Kidney epithelial cell (primary cell): ENCODE results near the gene S100A2. TPM values are rescaled to one million over a fixed set of nuclear protein-coding genes. Genes with fewer than 3 reads are reported as not detected.

ENCODE experiments used
- DNase-seq: peaks from one replicate; pipeline ENCODE4 v3.0.0-alpha.2; 2010; ENCODE audit warnings: low read depth
- H3K27me3 ChIP-seq: 2 replicates; pipeline ENCODE4 v1.6.0; 2011; ENCODE audit warnings: low read length; ENCODE audit not compliant: control insufficient read depth, insufficient read depth
- H3K36me3 ChIP-seq: 2 replicates; pipeline ENCODE4 v1.5.1; 2011; ENCODE audit warnings: low read length; ENCODE audit not compliant: control insufficient read depth, insufficient read depth
- H3K4me3 ChIP-seq: 2 replicates; pipeline ENCODE4 v1.5.1; 2011; ENCODE audit warnings: low read depth, mild to moderate bottlenecking, control low read depth, low read length
- total RNA-seq: library from RNA; depleted of rRNA; stranded (reverse); fragments of >200 nt; gene quantifications from 2 replicates; pipeline ENCODE4 v1.2.3, GENCODE V29; 2015
- TF ChIP-seq, protein P1 (sequence below): IDR thresholded peaks from 2 replicates; pipeline ENCODE4 v1.5.1; 2011; ENCODE audit warnings: mild to moderate bottlenecking, moderate library complexity, low read length, control low read depth, inconsistent platforms; ENCODE audit not compliant: insufficient read depth, poor library complexity, severe bottlenecking

S100A2 gene
- total RNA-seq, 1 donor from 2014 or later, result 27.5 TPM

DNA sequence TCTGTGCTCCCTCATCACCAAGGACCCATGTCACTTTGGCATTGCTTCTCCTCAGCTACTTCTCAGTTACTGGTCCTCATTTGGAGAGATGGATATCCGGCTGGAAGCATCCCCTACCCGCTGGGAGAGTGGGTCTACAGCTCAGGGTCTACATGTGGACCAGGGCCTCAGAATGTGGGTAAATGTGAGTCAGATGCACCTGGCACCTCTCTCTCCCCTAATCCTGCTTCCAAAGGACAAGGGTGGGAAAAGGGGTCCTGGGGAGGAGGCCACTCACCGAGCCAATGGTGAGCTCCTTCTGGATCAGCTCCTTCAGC, 30.8 kb downstream of the S100A2 start:
- TF ChIP-seq, protein P1, sequence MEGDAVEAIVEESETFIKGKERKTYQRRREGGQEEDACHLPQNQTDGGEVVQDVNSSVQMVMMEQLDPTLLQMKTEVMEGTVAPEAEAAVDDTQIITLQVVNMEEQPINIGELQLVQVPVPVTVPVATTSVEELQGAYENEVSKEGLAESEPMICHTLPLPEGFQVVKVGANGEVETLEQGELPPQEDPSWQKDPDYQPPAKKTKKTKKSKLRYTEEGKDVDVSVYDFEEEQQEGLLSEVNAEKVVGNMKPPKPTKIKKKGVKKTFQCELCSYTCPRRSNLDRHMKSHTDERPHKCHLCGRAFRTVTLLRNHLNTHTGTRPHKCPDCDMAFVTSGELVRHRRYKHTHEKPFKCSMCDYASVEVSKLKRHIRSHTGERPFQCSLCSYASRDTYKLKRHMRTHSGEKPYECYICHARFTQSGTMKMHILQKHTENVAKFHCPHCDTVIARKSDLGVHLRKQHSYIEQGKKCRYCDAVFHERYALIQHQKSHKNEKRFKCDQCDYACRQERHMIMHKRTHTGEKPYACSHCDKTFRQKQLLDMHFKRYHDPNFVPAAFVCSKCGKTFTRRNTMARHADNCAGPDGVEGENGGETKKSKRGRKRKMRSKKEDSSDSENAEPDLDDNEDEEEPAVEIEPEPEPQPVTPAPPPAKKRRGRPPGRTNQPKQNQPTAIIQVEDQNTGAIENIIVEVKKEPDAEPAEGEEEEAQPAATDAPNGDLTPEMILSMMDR, result no peak
- Histone ChIP-seq H3K36me3 (no peaks in the 10 kb centered on the region), H3K4me3 (peak overlapping the region; percentile 66), H3K27me3 (no peaks in the 10 kb centered on the region)
- no peak for DNase-seq

DNA sequence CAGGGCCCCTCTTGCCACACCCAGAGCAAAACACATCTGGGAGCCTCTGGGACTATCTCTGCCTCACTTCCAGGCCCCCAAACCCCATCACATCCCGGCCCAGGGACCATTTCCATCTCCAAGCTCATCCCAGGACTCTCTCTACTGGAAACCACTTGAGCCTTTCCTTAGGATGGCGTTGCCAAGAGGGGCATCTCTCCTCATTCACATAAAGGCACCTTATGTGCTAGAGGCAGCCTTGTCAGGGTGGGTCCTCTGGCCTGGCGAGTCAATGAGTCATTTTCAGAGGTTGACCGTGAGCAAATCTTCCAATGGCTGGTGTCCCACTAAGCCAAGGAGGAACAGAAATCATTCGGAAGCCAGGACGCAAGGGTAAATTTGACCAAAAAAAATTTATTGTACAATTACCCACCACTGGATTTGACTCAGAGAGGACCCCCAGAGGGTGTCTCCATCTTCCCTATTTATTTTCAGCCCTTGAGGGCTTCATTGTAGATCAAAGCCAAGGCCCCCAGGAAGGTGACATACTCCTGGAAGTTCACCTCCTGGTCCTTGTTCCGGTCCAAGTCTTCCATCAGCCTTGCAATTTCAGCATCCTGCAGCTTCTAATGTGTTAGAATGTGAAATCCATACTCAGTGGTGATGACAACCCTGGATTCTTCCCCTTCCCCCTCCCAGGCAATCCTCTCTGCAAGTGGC, 31.3 kb downstream of the S100A2 start:
- TF ChIP-seq, protein P1, result no peak
- no peaks in the 10 kb centered on the region for H3K27me3 ChIP-seq
- no peaks in the 10 kb centered on the region for H3K36me3 ChIP-seq
- peak overlapping the region; percentile 66 for H3K4me3 ChIP-seq
- no peak for DNase-seq

DNA sequence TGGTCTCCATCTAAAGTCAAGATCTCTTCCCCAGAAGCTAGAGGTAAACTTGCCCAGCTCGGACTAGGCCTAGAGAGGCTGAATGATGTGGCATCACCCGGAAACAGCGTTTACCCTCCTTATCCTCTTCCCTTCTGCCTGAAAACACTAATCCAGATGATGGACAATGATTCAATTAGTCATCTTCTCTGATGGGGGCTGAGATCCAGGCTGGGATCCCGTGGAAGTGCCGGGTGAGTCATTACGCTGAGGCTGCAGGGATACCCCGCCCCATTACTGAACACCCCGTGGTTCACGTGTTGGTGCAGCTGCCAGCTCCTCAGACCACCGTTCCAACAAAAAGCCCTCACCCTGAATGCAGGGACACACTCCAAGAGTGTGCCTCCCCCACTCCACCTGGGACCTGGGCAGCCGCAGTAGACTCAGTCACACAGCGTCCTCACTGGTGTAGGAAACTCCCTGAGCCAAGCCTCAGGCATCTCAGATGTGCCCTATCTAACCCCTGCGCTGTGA, 31.9 kb downstream of the S100A2 start:
- TF ChIP-seq, protein P1, result no peak
- peak; percentile 81 for DNase-seq
- no peaks in the 10 kb centered on the region for H3K27me3 ChIP-seq

DNA sequence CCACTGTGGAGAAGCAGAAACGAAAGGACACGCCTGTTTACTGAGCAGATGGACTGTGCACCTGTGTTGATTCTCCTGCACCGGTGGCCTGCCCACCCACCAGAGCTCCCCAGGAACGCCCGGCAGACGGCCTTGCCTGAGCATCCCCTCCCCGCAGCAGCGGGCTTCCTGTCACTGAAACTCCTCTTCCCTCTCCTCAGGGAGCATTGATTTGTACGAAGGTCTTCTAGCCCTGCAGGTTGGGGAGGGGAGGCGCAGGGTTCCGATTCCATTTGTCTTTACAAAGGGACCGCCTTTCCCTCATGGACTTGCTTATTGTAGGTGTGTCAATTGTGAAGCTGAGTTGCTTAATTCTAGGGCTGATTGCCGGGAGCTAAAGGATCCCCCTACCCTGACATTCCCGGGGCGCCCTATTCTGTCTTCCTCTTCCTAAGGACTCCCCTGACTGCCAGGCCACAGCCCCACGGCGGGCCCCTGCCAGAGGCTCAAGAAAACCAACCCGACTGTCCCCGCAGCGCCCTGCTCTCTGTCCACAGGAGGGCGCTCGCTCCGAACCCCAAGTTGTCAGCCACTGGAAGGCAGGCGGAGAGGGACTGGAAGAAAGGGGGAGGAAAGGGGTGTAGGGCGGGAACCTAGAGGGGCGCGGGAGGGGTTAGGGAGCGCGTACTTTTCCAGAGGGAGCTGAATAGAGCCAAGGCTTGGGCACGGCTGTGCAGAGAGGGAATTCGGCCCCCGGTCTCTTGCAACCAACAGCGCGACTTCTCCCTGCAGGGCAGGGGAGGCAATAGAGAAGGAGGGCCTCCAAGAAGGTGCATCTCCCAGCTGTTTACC, 32.7 kb downstream of the S100A2 start:
- Histone ChIP-seq H3K4me3 (peak overlapping the region; percentile 66), H3K27me3 (no peaks in the 10 kb centered on the region), H3K36me3 (no peaks in the 10 kb centered on the region)
- TF ChIP-seq, protein P1, result peak; percentile 92
- DNase-seq, result peak; percentile 42

More for the DNA sequence above, 31.9 kb downstream of the S100A2 start:
- no peaks in the 10 kb centered on the region for H3K36me3 ChIP-seq
- H3K4me3 ChIP-seq, result peak overlapping the region; percentile 66

DNA sequence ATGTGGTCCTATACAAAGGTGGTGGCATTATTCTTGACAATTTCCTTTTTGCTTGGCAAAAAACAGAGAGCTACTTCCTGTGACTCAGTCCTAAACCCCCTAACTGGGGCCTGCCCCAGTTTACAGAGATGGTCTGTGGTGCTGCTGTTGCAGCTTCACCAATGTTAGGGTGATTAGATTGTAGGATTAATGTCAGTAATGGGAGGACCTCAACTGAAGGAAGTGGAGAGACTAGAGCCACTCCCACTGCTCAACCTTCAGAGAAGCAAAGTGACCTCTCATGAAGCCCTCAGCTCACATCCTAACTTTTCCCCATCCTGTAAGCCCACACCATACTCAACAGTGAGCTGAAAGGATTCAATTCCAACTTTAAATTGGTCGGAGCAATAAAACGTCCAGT, 33.5 kb downstream of the S100A2 start:
- TF ChIP-seq, protein P1, result no peak
- no peaks in the 10 kb centered on the region for H3K36me3 ChIP-seq
- H3K4me3 ChIP-seq, result no peak overlapping the region
- no peaks in the 10 kb centered on the region for H3K27me3 ChIP-seq
- DNase-seq, result no peak
